Left renal pelvis (tissue), 4 donors: Measurements from ENCODE around the gene ARSI. TPM values are rescaled to one million over a fixed set of nuclear protein-coding genes. Genes with fewer than 3 reads are reported as not detected.

ENCODE experiments used
- DNase-seq, 4 donors: peaks; one replicate each; pipeline ENCODE4 v3.0.0-alpha.2; 2013; ENCODE audit warnings: low read depth in 4 of 4, low spot score in 3 of 4
- polyA plus RNA-seq, 4 donors: library from polyadenylated mRNA; unstranded; fragments of 120-200 nt; gene quantifications; one replicate each; pipeline ENCODE4 v1.2.1, GENCODE V29; 2013; ENCODE audit not compliant: insufficient read length in 4 of 4

Gene ARSI
- polyA plus RNA-seq, 4 donors = 2.2 to 8.7 (median 3.0) TPM

DNA sequence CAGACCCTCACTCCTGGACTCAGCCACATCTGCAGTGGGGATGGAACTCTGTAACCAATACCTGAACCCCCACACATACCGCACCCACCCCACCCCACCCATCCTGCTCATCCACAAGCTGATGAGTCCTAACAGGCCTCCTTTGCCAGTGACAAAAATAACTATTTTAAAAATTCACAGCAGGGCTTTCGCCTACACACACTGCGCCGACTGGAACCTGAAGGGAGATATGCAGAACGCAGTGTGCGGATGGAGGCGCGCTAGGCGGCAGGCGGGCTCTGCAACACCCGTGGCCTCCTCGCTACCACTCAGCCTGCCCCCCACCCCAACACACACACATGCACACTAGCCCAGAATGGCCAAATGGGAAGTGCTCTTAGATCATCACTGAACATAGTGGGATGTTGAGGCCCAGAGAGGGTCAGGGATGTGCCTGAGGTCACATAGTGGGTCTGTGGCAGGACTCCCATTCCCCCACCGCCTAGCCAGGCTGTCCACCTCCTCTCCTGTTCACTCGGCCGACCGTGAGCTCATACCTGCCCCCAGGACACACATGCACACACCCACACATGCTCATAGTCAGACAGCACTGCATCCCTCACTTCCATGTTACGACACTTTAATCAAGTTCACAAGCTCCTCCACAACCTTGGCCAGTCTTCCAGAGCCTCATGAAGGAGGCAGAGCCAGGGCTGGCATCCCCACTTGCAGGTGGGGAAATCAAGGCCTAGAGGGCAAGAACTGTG lies 6.8 kb downstream of the ARSI start:
- DNase-seq = no peak

DNA sequence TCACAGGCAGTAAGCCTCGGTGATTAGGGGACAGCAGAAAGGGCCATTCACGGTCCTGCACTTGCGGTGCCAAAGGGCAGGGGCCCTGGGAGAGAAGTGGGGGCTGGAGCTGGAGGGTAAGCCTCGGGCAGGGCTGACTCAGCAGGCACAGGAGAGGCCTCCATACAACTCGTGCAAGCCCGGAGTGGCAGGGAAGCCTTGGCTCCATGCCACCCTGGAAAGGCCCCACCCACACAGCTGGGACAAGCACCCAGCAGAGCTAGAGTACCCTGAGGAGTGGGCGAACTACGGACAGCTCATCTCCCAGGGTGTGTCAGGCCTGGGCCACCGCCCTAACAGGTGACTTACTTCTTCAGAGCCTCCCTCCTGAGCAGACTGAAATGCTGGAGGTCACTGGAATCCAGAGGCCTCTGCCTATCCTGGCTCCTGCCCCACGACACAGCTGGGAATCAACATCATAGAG lies 7.5 kb downstream of the ARSI start:
- no peak for DNase-seq

DNA sequence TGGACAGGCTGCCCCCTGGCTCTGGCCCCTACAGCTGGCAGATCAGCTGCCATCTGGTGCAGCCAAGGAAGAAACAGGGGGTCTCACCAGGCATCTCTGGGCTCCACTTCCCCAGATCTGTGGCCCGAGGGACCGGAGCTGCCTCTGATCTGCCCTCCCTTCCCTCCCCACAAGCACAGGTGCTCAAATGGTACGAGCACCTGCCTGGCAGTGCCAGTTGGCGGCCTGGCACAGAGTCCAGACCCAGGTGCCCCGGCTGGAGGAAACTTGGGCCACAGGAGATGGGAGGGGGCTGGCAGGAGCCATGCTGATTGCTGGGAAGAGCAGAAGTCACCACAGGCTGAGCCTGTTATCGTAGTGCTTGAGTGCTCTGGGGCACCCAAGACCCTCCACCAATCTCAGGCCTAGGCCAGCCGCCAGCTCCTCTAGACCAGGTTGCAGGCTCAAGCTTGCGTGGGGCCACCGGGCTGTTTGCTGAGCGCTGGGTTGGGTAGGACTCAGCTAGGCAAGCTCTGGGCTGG lies 8.1 kb downstream of the ARSI start:
- no peak for DNase-seq

DNA sequence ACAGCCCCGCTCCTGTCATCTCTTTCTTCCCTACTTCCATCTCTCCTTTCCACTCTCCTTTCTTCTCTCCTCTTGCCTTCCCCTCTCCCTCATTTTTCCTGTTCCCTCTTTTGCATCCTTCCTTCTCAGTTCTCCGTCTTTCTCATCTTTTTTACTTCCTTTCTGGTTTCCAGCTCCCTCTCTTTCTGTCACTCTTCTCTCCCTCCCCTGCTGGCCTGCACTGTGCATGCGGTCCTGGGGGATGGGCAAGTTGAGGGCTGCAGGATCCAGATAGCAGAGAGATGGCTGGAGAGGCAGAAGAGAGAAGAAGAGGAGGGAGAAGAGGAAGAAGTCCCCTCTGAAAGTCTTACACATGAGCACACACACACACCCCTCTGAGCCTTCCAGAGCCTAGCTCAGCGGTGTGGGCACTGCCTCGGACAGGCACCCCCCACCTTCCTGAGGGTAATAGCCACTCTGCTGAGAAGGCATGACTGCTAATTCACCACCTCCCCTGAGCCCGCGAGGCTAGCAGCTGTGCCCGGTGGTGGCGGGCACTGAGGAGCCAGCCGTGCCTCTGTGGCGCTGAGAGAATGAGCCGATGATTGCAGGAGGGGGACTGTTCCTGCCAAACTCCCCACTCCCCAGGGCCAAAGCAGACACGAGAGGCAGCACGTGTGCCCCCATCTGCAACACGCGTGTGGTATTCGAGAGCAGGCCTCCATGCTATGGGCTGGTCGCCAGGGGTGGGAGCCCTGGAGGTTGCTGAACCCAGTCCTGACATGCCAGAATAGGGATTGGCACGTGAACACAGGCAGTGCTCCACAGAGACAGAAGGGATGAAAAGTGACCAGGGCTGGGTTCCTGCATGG lies 9.4 kb downstream of the ARSI start:
- no peak for DNase-seq

DNA sequence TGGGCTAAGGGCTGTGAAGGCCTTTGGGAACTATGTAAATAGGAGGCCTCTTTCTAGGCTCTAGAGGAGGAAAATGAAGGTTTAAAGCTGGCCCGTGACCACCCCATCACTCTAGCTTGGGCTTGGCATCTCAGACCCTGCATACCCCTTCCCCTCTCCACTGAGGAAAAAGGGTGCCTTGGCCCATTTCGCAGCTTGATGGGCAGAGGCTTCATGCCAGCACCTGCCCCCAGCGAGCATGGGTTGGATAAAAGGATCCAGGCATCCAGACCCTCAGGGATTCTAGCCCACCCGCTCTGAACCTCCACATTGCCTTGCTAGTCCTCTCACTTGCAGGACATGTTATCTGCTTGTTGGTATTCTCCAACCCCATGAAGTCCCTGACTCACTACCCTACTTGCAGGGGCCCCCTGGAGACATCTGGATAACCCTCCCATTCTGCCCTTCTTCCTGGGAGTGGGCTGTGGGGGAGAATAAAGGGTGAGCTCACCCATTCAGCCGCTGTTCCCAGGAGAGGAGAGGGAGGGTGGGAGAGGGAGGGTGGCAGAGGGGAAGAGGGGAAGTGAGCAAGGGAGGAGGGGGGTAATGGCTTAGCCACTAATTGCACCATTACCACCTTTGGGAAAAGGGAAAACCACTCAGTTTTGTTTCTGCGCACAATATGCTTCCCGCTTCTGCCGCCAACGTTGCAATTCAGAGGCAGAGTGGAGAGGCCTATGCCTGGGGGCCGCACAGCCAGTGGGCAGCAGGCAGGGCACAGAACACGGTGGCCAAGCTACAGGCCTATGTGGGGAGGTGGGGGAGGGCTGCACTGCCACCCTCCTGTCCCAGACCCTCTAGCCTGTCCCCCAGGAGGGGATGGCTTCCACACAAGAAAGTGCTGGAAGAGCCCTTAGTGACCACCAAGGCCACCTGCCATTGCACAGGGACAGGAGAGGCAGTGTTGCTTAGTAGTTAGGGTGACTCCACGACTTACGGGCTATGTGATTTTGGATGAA lies 11.0 kb downstream of the ARSI start:
- DNase-seq = no peak

DNA sequence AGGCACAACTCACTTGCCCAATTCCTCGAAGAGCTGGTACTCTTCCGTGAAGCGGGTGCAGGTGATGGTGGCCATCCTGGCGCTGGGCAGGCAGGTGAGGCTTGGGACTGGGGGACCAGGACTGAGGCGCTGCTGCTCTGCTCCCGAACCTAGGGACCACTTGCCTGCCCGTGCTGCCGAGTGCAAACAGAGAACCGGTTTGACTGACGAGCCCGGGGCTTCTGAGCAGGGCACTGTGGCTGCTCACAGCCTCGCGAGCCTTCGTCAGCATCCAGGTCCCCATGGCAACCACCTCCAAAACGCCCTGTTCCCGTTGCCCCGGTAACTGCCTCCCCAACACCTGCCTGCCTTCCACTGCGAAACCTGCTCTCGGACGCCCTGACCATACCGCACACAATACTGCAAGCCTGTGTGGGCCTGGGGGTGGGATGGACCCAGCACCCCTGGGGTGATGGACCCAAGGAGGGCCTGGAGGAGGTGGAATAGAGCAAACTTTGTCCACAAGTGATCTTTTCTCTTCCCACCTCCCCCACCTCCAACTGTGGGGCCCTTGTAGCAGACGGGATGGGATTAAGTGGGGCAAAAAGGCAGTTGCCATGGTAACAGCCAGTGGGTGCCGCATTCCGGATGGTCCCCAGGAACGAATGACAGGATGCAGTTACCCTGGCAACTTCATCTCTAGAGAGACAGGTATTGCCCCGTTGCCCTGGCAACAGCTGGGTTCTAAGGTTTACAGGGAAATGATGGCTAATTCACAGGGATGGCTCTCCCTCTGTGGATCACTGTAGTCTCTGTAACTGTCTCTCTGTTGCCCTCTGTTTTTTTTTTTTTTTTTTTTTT lies 12.9 kb downstream of the ARSI start, which contains the start of gene CAMK2A:
Gene CAMK2A, minus strand, starts transcription at position 223 of the 840 bp plus-strand sequence. Its CDS starts 148 bp downstream, at position 75.
- no peak for DNase-seq

DNA sequence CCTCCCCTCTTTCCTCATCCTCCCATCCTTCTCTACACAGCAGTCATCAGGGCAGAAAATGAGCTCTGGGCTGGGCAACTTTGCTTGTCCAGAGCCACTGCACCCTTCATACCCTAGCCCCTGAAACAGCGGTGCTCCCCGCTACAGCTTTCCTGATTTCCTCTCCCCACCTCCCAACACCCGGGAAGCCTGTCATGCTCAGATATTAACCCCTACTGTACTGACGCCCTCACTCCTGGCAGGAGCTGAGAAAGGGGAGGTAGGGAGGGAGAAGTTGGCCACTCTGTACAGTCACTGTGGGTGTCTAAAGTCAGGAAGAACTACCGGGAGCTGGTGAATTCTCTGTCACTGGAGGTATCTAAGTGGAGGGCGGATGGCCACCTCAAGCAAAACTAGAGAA lies 13.9 kb downstream of the ARSI start:
- no peak for DNase-seq

DNA sequence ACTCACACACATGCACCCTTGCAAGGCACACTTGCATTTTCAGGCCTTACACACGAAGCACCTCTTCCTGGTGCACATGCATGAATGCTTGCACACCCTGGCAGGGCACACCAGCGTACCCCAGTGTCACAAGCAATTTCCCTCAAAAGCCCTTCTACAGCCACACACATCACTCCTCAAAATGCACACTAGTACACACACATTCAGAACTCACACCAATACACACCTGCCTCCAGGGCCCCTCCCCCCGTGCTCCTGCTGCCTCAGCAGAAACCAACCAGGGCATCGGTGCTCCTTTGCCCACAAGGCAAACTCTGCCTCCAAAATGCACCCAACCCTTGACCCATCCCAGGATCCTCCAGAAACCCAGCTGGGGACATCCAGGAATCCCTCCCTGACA lies 14.3 kb downstream of the ARSI start:
- DNase-seq = no peak

DNA sequence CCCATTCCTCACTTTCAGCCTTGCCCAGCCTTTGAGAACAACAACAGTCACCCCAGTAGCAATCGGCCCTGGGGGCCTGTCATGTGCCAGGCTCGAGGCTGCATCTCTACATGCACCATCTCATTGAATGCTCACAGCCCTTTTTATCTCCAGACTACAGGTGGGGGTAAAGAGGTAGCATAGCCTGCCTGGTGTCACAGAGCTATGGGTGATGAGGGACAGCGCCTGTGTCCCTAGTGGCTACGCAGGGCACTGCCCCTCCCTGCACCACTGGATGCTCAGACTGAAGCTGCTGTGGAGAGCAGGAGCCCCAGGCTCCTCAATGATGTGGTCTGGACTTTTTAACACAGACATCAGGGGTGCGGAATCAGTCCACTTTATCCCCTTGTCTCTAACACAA lies 15.9 kb downstream of the ARSI start:
- no peak for DNase-seq

DNA sequence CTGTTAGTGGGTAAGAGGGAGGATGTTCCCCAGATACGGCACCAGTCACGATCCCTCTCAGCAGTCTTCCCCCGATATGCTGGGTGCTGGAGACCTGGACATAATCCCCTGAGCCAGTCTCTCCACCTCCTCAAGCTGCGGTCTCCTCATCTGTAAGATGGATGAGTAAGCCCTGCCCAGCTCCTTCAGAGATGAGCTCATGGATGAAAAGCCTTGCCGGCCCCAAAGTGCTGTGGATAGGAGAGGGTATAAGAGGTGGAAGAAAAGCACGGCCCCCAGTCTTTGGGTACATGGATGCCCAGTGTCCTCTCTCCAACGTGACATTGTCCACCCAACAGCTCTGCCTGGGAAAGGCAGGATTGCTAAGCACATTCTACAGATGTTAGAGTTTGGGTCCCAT lies 17.6 kb downstream of the ARSI start:
- DNase-seq = no peak

DNA sequence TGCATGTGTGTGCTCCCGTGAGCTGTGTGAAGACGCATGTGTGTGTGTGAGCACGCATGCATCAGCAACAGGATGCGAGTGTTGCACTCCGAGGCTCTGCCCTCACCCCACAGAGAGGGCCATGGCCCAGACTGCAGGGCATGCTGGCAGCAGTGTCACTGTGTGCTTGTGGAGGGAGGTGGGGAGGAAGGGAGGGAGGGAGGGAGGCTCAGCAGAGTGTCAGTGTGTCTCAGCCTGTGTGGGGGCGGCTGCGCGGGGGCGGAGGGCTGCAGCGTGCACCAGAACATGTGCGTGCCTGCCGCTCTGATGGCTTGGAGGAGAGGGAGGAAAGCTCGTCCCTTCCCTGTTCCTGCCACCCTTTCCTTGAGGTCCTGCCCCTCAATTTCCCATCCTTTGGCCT lies 18.4 kb downstream of the ARSI start:
- no peak for DNase-seq

DNA sequence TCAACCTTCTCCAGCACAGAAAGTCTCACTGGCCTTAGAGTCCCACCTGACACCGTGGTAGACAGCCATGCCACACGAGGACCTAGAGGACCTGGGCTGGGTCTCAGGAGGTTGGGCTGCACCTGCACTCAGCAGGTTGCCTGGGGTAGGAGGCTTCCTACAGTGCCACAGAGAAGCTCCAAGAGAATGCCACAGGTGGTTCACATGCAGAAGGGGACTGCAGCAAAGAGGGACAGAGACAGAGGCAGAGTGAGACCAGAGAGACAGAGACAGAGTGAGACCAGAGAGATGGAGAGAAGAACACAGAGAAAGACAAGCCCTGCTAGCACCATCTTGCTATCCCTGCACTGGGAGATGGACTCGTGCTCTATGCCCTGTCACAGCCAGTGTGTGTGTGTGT lies 18.8 kb downstream of the ARSI start:
- DNase-seq = no peak

DNA sequence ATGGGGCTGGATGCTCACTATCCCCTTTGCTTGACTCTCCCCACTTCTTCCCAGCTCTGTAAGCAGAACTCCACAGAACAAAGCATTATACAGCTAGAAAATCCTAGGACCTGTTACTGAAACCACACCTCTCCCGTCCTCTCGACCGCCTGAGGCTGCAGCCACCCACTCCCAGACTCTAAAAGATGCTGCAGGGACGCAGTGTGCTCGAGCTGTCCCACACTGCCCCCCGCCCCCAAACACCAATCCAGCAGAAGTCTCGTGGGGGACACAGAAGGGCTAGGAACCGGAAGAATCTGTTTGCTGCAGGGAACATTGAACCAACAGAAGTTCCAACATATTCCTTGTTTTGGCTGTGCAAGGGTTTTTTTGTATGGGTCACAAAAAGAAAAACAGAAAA lies 20.7 kb downstream of the ARSI start:
- no peak for DNase-seq

DNA sequence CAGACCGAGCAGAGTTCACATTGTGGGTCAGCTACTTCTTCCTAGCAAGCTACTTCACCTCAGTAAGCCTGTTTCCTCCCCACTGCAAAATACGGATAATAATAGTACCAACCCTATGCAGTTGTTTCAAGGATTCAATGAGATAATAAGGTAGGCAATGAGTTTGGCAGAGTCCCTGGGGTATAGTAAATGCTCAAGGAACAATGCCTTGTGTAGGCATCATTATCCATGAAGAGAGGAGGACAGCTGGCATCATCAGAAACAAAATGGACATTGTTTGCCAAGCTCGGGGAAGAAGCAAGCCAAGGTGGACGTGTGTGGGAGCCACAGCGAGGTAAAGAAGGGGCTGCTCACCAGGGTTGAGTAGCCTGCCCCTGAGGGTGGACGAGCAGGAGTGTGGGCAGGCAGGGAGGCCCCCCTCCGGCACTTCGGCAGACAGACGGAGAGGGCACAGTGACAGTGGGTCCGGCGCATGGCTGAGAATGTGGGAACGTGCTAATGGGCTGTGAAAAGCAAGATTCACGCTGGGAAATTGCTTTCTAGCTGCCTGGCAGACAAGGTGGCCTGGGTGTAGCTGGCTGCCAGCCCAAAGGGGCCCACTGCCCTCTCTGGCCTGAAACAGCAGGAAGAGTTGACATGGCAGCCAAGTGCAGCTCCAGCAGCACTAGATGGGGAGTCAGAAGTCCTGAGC lies 23.2 kb downstream of the ARSI start:
- no peak for DNase-seq

DNA sequence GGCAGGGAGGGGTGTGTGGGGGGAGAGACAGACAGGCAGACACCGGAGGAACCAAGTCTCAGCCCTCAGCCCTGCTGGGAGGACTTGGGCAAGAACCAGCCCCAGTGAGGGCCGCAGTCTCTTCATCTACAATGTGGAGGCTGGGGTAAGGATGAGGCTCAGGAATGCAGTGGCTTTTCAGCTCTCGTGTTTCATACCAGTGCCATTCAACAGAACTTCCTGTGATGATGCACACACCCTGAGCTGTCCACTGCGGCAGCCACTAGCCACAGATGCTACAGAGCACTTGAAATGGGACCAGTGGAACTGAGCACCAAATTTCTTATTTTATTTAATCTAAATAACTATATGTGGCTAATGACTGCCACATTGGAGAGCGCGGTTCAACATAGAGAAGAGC lies 23.8 kb downstream of the ARSI start:
- no peak for DNase-seq

DNA sequence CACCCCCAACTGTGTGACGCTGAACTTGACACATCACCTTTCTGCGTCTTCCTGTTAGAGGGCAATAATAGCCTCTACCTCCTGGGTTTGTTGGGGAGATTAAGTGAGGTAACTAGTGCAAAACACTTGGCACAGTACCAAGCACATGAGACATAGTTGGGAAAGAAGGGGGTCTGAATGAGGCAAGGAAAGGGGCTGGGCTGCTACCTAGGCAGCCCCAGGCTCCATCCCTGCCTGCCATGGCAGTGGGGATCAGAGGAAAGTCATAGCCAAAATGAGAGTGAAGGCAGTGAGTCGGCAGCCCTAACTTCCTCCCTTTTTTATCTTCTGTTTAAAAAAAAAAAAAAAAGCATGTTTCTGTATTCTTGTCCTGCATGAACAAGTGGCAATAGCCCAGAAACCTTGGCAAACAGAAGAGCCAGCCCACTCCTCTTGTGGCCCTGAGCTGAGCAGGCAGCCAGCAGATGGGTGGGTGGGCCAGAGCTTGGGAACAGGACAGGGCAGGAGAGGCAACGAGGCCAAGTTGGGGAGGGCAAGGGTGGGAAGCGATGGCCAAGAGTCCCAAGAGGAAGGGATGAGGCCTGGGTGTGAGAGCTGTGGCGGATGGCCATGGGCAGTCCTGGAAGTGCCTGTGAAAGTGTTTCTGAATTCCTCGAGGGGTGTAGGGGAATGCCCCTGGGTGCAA lies 24.5 kb downstream of the ARSI start:
- DNase-seq = no peak

DNA sequence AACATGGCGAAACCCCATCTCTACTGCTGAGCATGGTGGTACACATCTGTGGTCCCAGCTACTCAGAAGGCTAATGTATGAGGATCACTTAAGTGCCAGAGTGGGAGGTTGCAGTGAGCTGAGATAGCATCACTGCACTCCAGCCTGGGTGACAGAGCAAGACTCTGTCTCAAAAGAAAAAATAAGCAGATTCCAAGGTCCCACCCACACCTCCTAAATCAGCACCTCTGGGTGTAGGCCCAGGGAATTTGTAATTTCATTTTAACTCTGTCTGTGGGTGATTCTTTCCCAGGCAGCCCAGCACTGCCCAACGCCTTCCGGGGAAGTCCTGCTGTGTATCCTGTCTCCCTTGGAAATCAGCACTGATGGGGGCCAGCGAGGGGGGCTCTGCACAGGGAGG lies 25.7 kb downstream of the ARSI start:
- DNase-seq = no peak

DNA sequence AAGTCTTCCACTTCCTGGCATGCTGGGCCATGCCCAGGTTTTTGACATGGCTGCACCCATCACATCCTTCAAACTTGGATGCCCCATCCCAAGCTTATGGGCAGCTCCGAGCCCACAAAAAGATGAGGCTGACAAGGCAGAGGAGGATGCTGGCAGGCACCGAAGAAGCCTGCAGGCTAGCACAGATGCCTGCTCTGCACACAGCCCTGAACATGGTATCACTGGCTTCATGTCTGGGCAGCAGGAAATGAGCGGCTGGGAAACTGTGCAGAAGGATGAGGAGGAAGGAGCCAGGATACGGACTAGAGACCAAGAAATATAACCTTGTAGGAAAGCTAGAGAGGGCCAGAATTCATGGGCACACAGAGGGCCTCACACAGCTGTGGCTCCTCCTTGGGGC lies 27.9 kb downstream of the ARSI start:
- no peak for DNase-seq
